Fibroblast of pulmonary artery (primary cell): ENCODE measurements around the gene VPS8.

Experiments used
- DNase-seq: peaks from one replicate; pipeline ENCODE4 v3.0.0-alpha.2; 2010; ENCODE audit warnings: low read depth
- H3K4me3 ChIP-seq: replicated peaks from 2 replicates; pipeline ENCODE4 v1.5.1; 2011; ENCODE audit warnings: low read depth, mild to moderate bottlenecking, control low read depth, low read length, moderate library complexity
- CTCF ChIP-seq: IDR thresholded peaks from 2 replicates; pipeline ENCODE4 v1.5.1; 2011; ENCODE audit warnings: mild to moderate bottlenecking, control low read depth, low read length, inconsistent platforms; ENCODE audit errors: missing control alignments

VPS8 gene

GRCh38 chr3:184784731-184785500 is 27.1 kb upstream of the VPS8 start:
- no peak for TF ChIP-seq CTCF
- H3K4me3 ChIP-seq: no peak overlapping the region
- DNase-seq: no peak

- H3K4me3 ChIP-seq: no peak overlapping the region
- TF ChIP-seq CTCF: no peak
- no peak for DNase-seq
Measured at GRCh38 chr3:184785890-184786279, 26.1 kb upstream of the VPS8 start.

GRCh38 chr3:184786280-184786941 is 25.6 kb upstream of the VPS8 start:
- peak; percentile 84 for DNase-seq
- TF ChIP-seq CTCF: no peak
- H3K4me3 ChIP-seq: peak overlapping the region; percentile 17

- no peak for TF ChIP-seq CTCF
- DNase-seq: no peak
- H3K4me3 ChIP-seq: no peak overlapping the region
Measured at GRCh38 chr3:184788751-184789150, 23.2 kb upstream of the VPS8 start.

- TF ChIP-seq CTCF: no peak
- DNase-seq: no peak
- H3K4me3 ChIP-seq: no peak overlapping the region
Measured at GRCh38 chr3:184789314-184789998, 22.5 kb upstream of the VPS8 start.

- no peak overlapping the region for H3K4me3 ChIP-seq
- DNase-seq: no peak
- TF ChIP-seq CTCF: no peak
Measured at GRCh38 chr3:184791171-184791570, 20.8 kb upstream of the VPS8 start.
